Stimulated activated CD4-positive, alpha-beta T cell treated with anti-CD3 and anti-CD28 coated beads, Interleukin-1b, Interleukin-23, amount 100 ng/mL, for 48 hours (primary cell): ENCODE results near the gene HIC1.

ENCODE experiments used
- DNase-seq: peaks from one replicate; pipeline ENCODE4 v3.0.0-alpha.2; 2020

Gene HIC1

DNA sequence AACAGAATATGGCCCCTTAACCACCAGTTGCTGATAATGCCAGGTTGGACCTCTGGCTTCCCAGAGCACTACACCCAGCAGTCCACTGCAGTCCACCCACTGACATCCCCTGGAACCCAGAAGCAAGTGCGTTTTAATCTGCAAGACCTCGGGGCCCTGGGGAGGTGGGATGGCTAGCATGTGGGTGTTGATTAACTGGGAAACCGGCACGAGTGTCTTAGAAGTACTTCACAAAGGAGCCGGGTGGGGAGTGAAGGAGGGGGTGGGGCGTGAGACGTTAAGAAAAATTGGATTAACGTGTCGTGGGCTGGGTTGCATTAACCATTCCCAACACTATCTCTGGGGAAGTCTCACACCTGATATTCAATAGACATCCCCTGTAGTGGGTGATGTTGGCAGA is 6.1 kb upstream of the HIC1 start:
- DNase-seq = no peak

DNA sequence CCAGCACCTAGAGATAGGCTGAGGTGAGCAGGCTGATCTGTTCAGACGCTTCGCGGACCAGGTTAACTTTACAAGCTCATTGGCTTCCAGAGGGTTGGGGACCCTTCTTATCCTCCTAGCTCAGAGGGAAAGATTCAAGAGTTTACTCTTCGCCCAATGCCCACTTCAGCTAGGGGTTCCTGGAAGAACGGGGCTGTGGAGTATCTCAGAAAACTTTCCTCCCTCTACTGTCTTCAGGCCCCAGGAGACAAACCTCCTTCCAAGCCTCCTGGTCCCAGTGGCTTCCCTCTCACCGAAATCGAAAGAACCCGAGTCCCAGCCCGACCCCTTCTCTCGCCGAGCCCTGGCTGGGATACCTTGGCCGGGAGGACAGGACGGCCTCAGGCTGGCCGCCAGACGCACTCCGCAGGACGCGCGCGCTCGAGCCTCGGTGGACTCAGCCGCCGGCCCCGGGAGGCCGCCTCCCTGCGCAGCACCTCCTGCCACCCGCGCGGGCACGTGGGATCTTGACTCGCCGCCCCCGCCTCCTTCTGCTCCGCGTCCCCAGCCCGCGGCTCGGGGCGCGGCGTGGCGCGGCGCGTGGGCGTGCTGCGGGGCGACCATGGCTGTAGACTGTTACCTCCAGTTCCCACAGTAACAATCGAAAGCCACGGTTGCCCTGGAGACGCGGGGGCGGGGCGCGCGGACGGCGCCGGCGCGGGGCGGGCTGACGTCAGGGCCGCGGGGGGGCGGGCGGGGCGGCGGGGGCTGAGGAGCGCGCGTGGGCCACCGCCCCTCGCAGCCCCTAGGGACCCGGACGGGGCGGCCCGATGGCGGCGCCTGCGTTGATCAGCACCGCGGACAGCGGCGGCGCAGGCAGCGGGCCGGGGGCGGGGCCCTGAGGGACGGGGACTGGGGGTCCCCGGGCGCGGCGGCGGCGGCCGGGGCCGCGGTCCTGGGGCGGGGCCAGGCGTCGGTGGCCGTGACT is 5.3 kb upstream of the HIC1 start:
- DNase-seq = peak; percentile 86

DNA sequence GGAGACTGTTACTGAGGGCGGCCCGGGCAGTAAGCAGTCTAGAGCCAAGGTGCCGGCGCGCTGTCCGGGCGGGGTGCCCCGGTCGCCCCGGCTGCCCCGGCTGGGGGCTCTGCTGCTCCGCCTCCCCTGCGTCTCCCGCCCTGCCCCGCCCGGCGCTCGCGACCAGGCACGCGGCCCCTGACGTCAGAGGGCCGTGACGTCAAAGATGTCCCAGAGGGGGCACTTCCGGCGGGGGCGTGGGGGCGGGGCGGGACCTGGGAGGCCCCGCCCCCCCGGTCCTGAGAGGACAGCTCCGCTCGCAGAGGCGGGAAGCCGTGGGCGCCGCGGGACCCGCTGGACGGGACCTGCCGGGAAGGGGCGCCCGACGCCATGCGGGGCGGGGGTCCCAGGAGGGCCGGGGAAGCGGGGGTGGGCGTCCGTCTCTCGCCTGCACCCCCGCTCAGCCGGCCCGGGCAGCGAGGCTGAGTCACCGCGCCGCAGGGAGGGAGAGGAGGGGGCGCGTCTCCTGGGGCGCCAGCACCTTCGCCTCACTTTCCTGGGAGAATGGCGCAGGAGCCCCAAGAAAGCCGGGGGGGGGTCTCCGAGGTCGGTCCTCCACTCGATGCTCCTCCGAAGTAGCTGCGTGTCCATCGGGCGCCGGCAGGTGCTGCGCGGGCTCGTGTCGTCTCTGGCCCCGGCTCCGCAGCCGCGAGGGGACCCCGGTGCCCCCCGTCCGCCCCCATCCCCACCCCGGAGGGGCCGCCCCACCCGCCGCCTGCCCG is 4.4 kb upstream of the HIC1 start:
- DNase-seq = peak; percentile 75

DNA sequence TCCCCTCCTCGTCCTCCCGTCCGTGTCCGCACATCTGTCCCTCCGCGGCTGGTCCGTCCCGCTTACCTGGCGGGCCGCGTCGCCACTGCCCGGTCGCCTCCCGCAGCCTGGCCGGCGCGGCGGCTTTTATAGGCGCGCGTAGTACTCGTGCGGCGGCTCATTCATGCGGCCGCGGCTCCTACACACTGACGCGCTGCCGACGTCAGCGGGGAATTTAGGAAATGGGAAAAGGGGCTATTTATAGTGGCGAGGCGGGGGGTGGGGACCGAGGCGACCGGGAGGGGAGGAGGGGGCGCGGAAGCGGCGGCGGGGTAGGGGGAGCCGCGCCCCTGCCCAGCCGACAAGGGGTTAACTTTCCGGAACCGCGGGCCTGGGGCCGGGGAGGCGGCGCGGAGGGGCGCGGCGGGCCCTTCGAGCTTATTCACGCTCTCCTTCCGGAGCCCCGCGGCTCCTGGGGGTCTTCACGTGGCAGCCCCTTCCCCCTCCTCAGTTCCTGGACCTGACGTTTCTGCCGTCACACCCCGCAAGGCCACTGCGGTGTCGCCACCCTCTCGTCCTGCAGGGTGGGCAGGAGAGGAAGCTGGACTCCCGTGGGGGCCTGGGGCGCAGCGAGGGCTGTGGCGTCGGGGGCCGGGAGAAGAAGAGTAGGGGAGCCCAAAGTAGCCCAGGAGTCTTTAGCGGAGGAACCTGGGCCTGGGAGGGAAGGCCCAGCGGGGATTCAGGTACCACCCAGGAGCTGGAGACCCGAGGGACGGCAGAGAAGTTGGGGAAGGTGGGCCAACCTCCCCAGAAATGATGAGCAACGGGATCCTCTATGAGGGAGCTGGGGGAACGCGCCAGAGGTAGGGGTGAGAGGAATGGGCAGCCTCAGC is 3.6 kb upstream of the HIC1 start:
- no peak for DNase-seq

DNA sequence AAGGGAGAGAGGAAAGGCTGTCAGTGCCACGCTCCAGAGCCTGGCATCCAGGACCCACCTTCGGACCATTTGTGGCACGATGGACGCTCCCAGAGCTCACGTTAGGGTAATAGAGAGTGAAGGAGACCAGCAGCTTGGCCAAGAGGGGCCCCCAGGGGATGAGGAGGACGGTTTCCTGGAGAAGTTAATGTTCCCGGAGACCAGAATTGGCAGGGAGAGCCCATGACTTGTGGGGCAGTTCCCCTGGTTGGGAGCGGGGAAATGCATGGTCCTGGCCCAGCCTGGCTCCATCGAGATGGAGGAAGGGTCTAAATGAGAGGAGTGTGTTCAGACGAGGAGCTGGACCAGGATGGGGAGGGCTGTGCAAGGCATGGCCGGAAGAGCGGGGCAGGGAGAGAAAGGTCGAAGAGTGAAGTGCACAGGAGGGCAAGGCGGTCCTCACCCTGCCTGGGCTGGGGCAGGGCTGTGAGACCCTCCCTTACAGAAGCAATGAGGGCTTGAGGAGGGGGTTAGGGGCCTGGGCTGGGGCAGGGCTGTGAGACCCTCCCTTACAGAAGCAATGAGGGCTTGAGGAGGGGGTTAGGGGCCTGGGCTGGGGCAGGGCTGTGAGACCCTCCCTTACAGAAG is 2.9 kb upstream of the HIC1 start:
- DNase-seq = no peak

DNA sequence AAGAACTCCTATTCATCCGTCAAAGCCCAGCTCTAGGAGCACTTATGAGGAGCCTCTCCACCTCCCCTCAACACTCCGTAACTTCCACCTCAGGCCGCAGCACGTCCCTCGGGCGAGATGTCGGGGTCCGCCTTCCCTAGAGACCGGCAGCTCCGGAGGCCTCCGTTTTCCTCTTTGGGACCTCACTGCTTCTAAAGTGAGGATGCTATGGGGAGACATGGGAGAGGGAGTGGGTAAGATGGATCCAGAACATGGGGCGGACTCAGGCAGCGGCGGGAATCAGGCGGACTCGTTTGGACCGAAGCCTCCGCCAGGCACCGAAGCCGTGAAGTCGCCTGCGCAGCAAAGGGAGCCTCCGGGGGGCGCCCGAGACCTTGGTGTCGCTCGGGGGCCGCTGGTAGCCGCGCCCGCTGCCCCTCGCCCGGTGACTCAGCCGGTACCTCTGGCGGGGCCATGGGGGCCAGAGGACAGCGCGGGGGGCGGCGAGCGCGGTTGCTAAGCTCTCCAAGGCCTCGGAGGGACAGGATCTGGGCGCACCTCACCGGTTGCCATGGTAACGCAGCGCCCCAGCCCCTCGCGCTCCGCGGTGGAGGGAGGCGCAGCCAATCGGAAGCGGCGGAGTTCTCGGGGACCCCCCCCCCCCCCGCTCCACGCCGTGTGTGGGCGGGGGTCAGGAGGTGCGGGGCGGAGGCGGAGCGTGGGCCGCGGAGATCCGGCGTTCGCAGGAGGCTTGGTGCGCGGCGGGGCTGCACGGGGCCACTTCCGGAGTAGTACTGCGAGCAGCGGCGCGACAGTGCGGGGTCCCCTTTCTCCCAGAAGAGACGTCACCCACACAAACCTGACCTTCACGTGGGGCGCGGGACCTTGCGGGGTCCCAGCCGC is 1.3 kb upstream of the HIC1 start:
- peak; percentile 81 for DNase-seq

DNA sequence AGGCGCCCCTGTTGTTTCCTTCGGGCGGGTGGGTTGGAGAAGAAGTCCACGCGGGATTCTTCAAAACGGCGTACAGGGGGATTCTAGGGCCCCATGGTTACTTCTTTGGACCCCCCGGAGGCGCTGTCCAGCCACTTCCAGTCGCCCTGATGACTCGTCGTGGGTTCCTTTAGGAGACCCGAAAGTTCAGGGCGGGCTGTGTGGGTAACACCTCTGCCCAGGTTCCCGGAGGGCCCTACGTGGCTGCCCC is 716 bp upstream of the HIC1 start:
- no peak for DNase-seq

DNA sequence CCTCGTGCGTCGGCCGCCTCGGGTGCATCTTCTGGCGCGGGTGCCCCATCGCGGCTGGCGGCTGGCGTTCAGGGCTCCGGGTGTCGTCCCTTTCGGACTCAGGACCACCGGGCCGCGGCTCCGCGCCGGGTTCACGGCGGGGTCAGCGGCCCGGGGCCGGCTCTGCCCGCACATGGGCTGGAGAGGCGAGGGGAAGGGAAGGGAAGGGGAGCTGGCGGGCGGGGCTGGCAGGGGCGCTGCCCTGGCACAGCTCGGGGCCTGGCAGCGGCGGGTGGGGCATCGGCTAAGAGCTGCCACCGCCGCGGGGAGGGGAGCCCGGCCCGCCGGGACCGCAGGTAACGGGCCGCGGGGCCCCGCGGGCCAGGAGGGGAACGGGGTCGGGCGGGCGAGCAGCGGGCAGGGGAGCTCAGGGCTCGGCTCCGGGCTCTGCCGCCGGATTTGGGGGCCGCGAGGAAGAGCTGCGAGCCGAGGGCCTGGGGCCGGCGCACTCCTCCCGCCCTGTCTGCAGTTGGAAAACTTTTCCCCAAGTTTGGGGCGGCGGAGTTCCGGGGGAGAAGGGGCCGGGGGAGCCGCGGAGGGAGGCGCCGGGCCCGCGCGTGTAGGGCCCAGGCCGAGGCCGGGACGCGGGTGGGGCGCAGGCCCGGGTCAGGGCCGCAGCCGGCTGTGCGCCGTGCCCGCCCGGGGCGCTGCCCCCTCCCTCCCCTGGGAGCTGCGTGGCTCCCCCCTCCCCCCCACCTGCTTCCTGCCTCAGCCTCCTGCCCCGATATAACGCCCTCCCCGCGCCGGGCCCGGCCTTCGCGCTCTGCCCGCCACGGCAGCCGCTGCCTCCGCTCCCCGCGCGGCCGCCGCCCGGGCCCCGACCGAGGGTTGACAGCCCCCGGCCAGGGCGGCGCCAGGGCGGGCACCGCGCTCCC is 646 bp downstream of the HIC1 start:
- peak; percentile 36 for DNase-seq

DNA sequence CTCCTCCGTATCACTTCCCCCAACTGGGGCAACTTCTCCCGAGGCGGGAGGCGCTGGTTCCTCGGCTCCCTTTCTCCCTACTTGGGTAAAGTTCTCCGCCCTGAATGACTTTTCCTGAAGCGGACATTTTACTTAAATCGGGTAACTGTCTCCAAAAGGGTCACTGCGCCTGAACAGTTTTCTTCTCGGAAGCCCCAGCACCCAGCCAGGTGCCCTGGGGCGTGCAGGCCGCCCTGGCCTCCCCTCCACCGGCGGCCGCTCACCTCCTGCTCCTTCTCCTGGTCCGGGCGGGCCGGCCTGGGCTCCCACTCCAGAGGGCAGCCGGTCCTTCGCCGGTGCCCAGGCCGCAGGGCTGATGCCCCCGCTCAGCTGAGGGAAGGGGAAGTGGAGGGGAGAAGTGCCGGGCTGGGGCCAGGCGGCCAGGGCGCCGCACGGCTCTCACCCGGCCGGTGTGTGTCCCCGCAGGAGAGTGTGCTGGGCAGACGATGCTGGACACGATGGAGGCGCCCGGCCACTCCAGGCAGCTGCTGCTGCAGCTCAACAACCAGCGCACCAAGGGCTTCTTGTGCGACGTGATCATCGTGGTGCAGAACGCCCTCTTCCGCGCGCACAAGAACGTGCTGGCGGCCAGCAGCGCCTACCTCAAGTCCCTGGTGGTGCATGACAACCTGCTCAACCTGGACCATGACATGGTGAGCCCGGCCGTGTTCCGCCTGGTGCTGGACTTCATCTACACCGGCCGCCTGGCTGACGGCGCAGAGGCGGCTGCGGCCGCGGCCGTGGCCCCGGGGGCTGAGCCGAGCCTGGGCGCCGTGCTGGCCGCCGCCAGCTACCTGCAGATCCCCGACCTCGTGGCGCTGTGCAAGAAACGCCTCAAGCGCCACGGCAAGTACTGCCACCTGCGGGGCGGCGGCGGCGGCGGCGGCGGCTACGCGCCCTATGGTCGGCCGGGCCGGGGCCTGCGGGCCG is 1.6 kb downstream of the HIC1 start:
- DNase-seq = peak; percentile 58

DNA sequence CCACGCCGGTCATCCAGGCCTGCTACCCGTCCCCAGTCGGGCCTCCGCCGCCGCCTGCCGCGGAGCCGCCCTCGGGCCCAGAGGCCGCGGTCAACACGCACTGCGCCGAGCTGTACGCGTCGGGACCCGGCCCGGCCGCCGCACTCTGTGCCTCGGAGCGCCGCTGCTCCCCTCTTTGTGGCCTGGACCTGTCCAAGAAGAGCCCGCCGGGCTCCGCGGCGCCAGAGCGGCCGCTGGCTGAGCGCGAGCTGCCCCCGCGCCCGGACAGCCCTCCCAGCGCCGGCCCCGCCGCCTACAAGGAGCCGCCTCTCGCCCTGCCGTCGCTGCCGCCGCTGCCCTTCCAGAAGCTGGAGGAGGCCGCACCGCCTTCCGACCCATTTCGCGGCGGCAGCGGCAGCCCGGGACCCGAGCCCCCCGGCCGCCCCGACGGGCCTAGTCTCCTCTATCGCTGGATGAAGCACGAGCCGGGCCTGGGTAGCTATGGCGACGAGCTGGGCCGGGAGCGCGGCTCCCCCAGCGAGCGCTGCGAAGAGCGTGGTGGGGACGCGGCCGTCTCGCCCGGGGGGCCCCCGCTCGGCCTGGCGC is 2.4 kb downstream of the HIC1 start:
- DNase-seq = no peak

DNA sequence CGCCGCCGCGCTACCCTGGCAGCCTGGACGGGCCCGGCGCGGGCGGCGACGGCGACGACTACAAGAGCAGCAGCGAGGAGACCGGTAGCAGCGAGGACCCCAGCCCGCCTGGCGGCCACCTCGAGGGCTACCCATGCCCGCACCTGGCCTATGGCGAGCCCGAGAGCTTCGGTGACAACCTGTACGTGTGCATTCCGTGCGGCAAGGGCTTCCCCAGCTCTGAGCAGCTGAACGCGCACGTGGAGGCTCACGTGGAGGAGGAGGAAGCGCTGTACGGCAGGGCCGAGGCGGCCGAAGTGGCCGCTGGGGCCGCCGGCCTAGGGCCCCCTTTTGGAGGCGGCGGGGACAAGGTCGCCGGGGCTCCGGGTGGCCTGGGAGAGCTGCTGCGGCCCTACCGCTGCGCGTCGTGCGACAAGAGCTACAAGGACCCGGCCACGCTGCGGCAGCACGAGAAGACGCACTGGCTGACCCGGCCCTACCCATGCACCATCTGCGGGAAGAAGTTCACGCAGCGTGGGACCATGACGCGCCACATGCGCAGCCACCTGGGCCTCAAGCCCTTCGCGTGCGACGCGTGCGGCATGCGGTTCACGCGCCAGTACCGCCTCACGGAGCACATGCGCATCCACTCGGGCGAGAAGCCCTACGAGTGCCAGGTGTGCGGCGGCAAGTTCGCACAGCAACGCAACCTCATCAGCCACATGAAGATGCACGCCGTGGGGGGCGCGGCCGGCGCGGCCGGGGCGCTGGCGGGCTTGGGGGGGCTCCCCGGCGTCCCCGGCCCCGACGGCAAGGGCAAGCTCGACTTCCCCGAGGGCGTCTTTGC is 3.1 kb downstream of the HIC1 start:
- no peak for DNase-seq

DNA sequence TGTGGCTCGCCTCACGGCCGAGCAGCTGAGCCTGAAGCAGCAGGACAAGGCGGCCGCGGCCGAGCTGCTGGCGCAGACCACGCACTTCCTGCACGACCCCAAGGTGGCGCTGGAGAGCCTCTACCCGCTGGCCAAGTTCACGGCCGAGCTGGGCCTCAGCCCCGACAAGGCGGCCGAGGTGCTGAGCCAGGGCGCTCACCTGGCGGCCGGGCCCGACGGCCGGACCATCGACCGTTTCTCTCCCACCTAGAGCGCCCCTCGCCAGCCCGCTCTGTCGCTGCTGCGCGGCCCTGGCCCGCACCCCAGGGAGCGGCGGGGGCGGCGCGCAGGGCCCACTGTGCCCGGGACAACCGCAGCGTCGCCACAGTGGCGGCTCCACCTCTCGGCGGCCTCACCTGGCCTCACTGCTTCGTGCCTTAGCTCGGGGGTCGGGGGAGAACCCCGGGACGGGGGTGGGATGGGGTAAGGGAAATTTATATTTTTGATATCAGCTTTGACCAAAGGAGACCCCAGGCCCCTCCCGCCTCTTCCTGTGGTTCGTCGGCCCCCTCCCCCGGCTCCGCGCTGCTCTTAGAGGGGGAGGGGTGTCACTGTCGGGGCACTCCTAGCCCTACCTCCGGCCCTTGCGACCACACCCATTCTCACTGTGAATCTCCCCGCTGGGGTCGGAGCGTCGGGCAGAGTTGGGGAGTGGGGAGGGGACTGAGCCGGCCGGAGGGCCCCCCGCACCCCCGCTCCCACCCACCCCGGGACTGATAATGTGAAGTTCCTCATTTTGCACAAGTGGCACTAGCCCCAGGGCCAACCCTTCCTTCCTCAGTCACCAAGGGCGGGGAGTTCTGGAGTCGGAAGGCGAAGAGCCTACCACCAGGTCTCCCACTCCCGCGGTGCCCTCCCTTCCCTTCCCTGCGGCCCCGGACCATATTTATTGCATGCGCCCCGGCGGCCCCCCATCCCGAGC is 4.0 kb downstream of the HIC1 start:
- DNase-seq = peak; percentile 64

DNA sequence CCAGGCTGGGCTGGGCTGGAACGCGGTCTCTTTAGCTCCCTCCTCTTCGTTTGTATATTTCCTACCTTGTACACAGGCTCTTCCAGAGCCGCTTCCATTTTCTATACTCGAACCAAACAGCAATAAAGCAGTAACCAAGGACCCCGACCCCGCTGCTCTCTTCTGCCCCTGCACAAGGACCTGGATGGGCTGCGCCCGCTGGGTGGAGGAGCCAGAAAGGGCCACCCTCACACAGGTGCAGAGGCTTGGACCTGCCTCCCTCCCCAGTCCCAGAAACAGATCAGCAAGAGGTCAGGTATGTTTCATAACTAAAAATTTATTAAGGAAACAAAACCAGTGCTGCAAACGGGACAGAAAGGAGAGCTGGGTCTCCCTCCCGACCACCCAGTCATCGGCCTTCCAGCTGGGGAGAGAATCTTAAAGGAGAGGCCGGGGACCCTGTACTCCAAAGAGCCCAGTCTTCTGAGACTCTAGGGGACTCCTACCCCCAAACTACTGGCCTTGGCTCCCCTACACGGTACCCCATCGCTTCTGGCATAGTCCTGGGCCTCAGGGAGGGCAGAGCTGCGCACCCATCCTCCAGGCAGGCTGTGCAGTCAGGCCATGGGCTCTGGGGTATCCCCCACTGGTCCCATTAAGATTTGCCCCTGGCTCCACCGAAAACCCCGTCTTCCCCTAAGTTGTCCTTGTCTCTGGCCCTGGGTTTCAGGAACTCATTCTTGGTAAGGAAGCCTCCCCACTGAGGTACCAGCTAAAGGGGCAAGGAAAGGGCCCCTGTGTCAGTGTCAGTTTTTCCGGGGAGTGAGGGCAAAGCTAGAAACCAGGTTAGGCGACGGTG is 4.9 kb downstream of the HIC1 start:
- DNase-seq = no peak

DNA sequence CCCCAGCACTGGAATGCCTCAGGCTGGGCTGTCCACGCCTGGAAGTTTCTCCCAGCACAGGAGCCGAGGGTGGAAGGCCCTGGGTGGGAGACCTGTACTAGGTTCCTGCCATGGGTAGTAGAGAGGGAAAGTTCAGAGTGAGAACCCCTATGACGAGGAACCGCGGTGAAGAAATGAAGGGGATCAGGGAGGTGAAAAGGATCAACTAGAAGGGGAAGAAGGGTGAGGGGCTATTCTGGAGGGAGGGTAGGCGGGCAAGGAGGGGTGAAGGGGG is 5.4 kb downstream of the HIC1 start:
- DNase-seq = no peak

DNA sequence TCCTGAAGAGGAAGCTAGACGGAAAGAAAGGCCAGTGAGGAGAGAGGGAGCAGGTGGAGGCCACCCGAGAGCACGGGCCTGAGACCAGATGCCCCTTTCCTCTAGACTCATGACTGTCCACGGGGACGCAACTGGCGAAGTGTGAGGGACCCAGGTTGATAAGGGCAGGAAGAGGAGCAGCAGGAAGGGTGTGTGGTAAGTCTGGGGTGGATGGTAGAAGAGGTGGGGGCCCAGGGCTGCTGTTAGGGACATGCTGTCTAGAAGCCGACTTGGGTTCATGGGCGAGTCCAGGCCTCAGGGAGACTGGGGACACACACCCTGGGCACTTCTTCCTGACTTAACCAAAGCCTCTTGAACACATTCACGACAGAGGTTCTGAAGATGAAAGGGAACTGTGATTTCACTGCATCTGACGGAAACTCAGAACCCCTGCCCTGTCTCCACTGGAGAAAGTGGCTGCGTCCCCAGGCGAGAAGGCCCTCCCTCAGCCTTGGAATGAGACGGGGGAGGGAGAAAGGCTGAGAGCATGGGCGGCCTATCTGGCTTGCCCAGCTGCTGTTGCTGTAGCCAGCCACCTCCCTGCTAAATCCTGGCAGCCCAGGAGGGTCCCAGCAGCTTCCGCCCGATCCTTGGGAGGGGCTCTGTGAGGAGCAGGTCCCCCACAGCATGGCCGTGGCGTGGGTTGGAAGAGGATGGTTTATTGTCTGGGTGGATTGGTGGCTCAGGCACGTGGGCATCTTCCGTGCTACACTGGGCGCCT is 6.0 kb downstream of the HIC1 start:
- DNase-seq = no peak
